ENCODE results near the gene CRIP2.

- TF ChIP-seq EP300 (IDR thresholded peaks at IDR 0.05; ENCODE audit: low read depth in 2 of 2, low read length in 2 of 2), result no peak
- no peak for TF ChIP-seq EP300 (CRISPR knock-in tag; IDR thresholded peaks at IDR 0.05; ENCODE audit: borderline replicate concordance)
- TF ChIP-seq SMAD1 (CRISPR knock-in tag; IDR thresholded peaks at IDR 0.05; ENCODE audit: borderline replicate concordance, low read depth), result no peak
- TF ChIP-seq ZNF781 (CRISPR knock-in tag; IDR thresholded peaks at IDR 0.05; ENCODE audit: borderline replicate concordance, not compliant biosample characterization), result no peak
- no peak for TF ChIP-seq HDAC2 (CRISPR knock-in tag; IDR thresholded peaks at IDR 0.05)
- TF ChIP-seq, protein P1, sequence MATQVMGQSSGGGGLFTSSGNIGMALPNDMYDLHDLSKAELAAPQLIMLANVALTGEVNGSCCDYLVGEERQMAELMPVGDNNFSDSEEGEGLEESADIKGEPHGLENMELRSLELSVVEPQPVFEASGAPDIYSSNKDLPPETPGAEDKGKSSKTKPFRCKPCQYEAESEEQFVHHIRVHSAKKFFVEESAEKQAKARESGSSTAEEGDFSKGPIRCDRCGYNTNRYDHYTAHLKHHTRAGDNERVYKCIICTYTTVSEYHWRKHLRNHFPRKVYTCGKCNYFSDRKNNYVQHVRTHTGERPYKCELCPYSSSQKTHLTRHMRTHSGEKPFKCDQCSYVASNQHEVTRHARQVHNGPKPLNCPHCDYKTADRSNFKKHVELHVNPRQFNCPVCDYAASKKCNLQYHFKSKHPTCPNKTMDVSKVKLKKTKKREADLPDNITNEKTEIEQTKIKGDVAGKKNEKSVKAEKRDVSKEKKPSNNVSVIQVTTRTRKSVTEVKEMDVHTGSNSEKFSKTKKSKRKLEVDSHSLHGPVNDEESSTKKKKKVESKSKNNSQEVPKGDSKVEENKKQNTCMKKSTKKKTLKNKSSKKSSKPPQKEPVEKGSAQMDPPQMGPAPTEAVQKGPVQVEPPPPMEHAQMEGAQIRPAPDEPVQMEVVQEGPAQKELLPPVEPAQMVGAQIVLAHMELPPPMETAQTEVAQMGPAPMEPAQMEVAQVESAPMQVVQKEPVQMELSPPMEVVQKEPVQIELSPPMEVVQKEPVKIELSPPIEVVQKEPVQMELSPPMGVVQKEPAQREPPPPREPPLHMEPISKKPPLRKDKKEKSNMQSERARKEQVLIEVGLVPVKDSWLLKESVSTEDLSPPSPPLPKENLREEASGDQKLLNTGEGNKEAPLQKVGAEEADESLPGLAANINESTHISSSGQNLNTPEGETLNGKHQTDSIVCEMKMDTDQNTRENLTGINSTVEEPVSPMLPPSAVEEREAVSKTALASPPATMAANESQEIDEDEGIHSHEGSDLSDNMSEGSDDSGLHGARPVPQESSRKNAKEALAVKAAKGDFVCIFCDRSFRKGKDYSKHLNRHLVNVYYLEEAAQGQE (IDR thresholded peaks at IDR 0.05; ENCODE audit: borderline replicate concordance in 1 of 2, low read depth in 1 of 2, low read length in 2 of 2), result no peak
- no peak for TF ChIP-seq CBX2 (IDR thresholded peaks at IDR 0.05; ENCODE audit: low read depth, low read length)
- TF ChIP-seq CBX2 (CRISPR knock-in tag; IDR thresholded peaks at IDR 0.05; ENCODE audit: low read depth), result no peak
- TF ChIP-seq ZNF274 (CRISPR knock-in tag; IDR thresholded peaks at IDR 0.05), result no peak
- TF ChIP-seq CTCF (CRISPR knock-in tag; IDR thresholded peaks at IDR 0.05), result no peak
- TF ChIP-seq SMAD3 (CRISPR knock-in tag; IDR thresholded peaks at IDR 0.05), result no peak
- TF ChIP-seq ZNF644 (CRISPR knock-in tag; IDR thresholded peaks at IDR 0.05; ENCODE audit: low read depth), result no peak
Observed at GRCh38 chr14:105467249-105467941, 7.2 kb upstream of the CRIP2 start.

Data from HepG2 (cell line).